CD4-positive, alpha-beta T cell treated with Interleukin-17A for 1 hour (primary cell): ENCODE data around the gene AGXT.

Experiments used
- DNase-seq: peaks from one replicate; pipeline ENCODE4 v3.0.0-alpha.2; 2020

AGXT gene

GRCh38 chr2:240899468-240899865, 30.8 kb downstream of the AGXT start:
- no peak for DNase-seq

- DNase-seq = no peak
Measured at GRCh38 chr2:240900141-240900860, 31.7 kb downstream of the AGXT start.

GRCh38 chr2:240901986-240902614, 33.5 kb downstream of the AGXT start:
- no peak for DNase-seq

GRCh38 chr2:240902615-240903041, 34.0 kb downstream of the AGXT start:
- DNase-seq = no peak

- no peak for DNase-seq
Measured at GRCh38 chr2:240903191-240904060, 34.8 kb downstream of the AGXT start.

- no peak for DNase-seq
Measured at GRCh38 chr2:240904216-240905175, 35.9 kb downstream of the AGXT start.

GRCh38 chr2:240905176-240905781, 36.7 kb downstream of the AGXT start:
- DNase-seq = no peak

- DNase-seq = no peak
Measured at GRCh38 chr2:240906141-240906910, 37.7 kb downstream of the AGXT start, which contains the start of gene CROCC2. Gene CROCC2 (plus strand): TSS chr2:240906336. CDS start chr2:240906514, 178 bp downstream.

- no peak for DNase-seq
Measured at GRCh38 chr2:240906911-240907590, 38.4 kb downstream of the AGXT start.

- DNase-seq = no peak
Measured at GRCh38 chr2:240909216-240909974, 40.8 kb downstream of the AGXT start.

GRCh38 chr2:240911641-240912265, 43.1 kb downstream of the AGXT start:
- DNase-seq = no peak

GRCh38 chr2:240912878-240913809, 44.5 kb downstream of the AGXT start:
- no peak for DNase-seq

- peak; percentile 52 for DNase-seq
Measured at GRCh38 chr2:240913810-240914644, 45.4 kb downstream of the AGXT start.

GRCh38 chr2:240914645-240915525, 46.3 kb downstream of the AGXT start:
- no peak for DNase-seq

GRCh38 chr2:240915526-240916341, 47.1 kb downstream of the AGXT start:
- DNase-seq = no peak
